Brain microvascular endothelial cell (primary cell): ENCODE results near the gene GID8.

Experiments used
- DNase-seq: peaks from one replicate; pipeline ENCODE4 v3.0.0-alpha.2; 2020
- H3K27ac ChIP-seq: fragments of 250-450 bp; sonication (Bioruptor Pico); 2 replicates; pipeline ENCODE4 v1.5.1; 2020; ENCODE audit warnings: mild to moderate bottlenecking, moderate library complexity
- H3K27me3 ChIP-seq: fragments of 250-450 bp; sonication (Bioruptor Pico); replicated peaks from 2 replicates; pipeline ENCODE4 v1.5.1; 2020; ENCODE audit warnings: mild to moderate bottlenecking
- H3K36me3 ChIP-seq: fragments of 250-450 bp; sonication (Bioruptor Pico); replicated peaks from 2 replicates; pipeline ENCODE4 v1.5.1; 2020; ENCODE audit warnings: mild to moderate bottlenecking
- H3K4me3 ChIP-seq: 2 replicates; pipeline ENCODE4 v1.5.1; 2011; ENCODE audit warnings: low read depth, mild to moderate bottlenecking, control low read depth, low read length, moderate library complexity
- CTCF ChIP-seq: IDR thresholded peaks from 2 replicates; pipeline ENCODE4 v1.5.1; 2011; ENCODE audit warnings: low read depth, mild to moderate bottlenecking, moderate library complexity, low read length, control low read depth, inconsistent platforms; ENCODE audit errors: missing control alignments
- in situ Hi-C: cut with HindIII; loops from 2 replicates; pipeline ENCODE4 v1.10.0; 2017; ENCODE audit warnings: low sequenced_read_pairs, low pct_ligation_motif_present

GID8 gene

GRCh38 chr20:62891111-62891510 lies 46.8 kb upstream of the GID8 start:
- TF ChIP-seq CTCF: no peak
- in situ Hi-C loops: no loop called here

GRCh38 chr20:62892348-62893304 lies 45.3 kb upstream of the GID8 start:
- in situ Hi-C loops: no loop called here
- no peaks in the 10 kb centered on the region for H3K27me3 ChIP-seq
- H3K27ac ChIP-seq: no peak overlapping the region
- peaks cover 76% of the 10 kb centered on the region for H3K36me3 ChIP-seq
- H3K4me3 ChIP-seq: no peak overlapping the region
- no peak for TF ChIP-seq CTCF
- DNase-seq: no peak

More at GRCh38 chr20:62891111-62891510, 46.8 kb upstream of the GID8 start:
- peaks cover 74% of the 10 kb centered on the region for H3K36me3 ChIP-seq
- no peak overlapping the region for H3K27ac ChIP-seq
- no peak overlapping the region for H3K4me3 ChIP-seq
- no peaks in the 10 kb centered on the region for H3K27me3 ChIP-seq
- DNase-seq: no peak

- H3K36me3 ChIP-seq: peaks cover 68% of the 10 kb centered on the region
- no peak overlapping the region for H3K27ac ChIP-seq
Measured at GRCh38 chr20:62893700-62894099, 44.2 kb upstream of the GID8 start.

GRCh38 chr20:62894261-62894660 lies 43.7 kb upstream of the GID8 start:
- in situ Hi-C loops: no loop called here
- DNase-seq: no peak
- peaks cover 62% of the 10 kb centered on the region for H3K36me3 ChIP-seq

More at GRCh38 chr20:62893700-62894099, 44.2 kb upstream of the GID8 start:
- peak; percentile 44 for TF ChIP-seq CTCF
- Histone ChIP-seq H3K27me3 (no peaks in the 10 kb centered on the region), H3K4me3 (no peak overlapping the region)
- no peak for DNase-seq
- in situ Hi-C loops: no loop called here

GRCh38 chr20:62895539-62895938 lies 42.4 kb upstream of the GID8 start:
- peaks cover 53% of the 10 kb centered on the region for H3K36me3 ChIP-seq
- no peak for TF ChIP-seq CTCF
- no peak overlapping the region for H3K4me3 ChIP-seq
- DNase-seq: no peak
- in situ Hi-C loops: no loop called here
- H3K27me3 ChIP-seq: no peaks in the 10 kb centered on the region
- H3K27ac ChIP-seq: no peak overlapping the region

More at GRCh38 chr20:62894261-62894660, 43.7 kb upstream of the GID8 start:
- Histone ChIP-seq H3K27ac (no peak overlapping the region), H3K27me3 (no peaks in the 10 kb centered on the region), H3K4me3 (no peak overlapping the region)
- no peak for TF ChIP-seq CTCF
